ENCODE measurements around the gene RPS17.

Gene RPS17

DNA sequence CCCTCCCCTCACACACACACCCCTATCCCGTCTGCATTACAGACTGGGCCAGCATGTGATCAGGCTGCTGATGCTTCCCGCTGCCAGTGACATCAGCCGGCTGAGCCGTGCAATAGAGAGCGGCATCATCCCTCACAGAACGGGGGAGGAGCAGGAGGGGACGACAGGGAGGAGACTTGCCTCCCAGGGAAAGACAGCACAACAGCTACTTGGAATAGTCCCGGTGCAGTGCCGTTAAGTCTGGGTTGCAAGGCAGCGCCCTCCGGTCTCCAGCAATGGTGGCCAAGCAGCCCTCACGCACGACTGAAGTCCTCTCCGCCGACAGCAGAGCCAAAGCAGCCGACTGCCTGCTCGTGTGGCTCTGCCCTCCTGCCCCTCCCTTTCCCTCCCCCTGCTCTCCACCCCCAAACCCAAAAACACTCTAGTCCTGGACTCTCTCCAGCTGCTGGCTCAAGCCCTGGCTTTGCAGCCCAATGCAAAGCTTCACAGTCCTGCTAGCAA lies 31.5 kb upstream of the RPS17 start:
- H3K27ac ChIP-seq = peak overlapping the region; percentile 67
- TF ChIP-seq CTCF (conservative IDR thresholded peaks at IDR 0.05) = no peak

DNA sequence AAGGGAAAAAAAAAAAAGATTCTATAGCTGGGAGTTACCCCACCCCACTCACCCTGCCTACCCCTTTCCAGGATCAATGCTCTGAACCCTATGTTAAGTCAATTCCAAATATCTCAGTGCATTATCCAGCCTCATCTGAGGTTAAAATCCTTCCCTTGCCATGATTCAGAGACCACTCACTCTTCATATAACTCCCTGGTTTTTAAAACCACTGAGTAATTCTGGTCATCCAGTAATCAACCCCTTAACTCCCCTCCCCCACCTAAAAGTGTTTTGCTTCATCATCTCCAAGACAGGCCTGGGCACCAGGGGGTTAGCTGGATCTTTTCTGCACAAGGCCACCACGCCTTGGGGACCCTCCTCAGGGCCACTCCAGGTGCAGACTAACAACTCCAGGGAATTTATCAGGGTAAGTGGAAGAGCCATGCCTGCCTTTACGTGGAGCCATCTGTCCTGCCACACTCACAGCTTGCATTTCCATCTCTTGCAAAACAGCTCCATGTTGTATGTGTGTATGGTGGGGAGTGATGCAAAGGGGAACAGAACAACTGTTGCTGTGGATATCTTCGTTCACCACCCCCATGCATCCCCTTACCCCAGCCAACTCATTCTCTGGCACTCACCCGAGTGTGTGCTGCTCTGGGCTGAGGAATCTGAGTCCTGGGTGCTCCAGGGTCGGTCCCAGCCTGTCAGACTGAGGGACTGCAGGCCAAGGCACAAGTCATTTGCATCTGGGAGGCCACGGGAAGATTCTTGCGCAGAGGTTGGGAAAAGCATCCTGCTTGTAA lies 30.7 kb upstream of the RPS17 start:
- no peak for TF ChIP-seq CTCF (conservative IDR thresholded peaks at IDR 0.05)
- H3K27ac ChIP-seq = peak overlapping the region; percentile 67

DNA sequence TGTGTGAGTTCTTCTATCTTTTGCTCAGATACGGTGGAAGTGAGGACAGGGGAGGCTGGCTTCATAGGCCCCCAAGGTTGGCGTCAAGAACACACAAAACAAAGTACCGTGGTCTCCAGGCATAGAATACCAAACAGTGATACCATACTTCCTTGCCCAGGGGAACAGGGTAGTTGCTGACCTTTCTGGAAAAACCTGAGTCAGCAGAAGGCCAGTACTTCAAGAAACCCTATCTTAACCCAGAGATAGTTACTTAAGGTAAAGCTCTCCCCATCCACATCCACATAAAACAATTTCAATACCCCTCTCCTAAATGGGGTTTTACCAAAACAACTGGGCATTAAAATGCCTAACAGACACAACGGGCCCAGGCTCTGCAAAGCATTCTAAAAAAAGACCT lies 29.6 kb upstream of the RPS17 start:
- no peak for TF ChIP-seq CTCF (conservative IDR thresholded peaks at IDR 0.05)
- no peak overlapping the region for H3K27ac ChIP-seq

DNA sequence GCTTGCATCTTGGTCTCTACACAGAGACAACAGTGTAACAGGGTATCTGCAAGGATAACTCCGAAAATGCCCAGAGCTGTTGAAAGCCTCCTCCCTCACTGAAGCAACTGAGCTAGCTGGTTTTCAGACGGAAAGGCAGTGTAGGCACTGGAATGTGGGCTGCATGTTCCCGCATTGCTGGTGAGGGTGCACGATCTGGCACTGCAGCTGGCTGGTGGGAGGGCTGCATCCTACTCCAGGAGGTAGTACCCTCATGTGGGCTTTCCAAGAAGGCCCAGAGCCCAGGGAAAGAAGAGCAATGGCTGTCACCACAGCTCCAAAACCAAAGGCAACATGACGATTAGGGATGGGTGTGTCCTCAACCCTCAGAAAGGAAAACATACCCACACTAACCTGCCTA lies 28.7 kb upstream of the RPS17 start:
- no peak for TF ChIP-seq CTCF (conservative IDR thresholded peaks at IDR 0.05)
- no peak overlapping the region for H3K27ac ChIP-seq

DNA sequence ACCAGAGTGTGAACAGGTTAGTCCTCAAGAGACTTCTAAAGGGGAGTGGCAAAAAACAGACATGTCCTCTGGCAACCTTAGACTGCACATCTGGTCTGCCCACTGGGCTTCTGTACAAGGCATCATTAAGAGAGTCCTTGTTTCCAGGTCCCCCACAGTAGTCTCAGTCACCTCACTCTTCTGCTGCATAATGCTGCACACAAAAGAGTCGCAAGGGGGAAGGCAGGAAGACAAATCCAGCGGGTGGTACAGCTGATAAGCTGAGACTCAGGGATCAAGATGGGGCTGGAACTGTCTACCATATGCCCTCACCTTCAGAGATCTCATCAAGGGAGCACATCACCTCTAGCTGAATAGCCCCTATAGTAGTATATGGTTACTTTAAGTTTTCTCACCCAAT lies 27.4 kb upstream of the RPS17 start:
- no peak overlapping the region for H3K27ac ChIP-seq
- no peak for TF ChIP-seq CTCF (conservative IDR thresholded peaks at IDR 0.05)

DNA sequence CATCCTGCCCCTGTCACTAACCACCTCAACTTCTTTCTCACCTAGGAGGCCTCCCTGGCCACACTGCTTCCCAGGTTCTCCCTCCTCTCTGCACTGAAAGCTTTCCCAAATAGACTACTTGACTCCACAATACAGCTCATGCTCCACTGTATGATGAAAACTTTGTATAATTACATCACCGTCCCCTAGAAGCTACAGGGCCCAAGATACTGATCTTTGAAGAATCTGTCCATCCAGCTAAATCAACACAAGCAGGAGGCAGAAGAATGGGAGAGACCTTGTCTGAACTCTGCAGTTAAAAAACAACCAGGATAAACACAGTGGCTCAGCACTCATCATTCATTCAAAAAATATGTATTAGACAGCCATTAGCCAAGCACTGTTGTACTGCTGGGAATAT lies 26.4 kb upstream of the RPS17 start:
- H3K27ac ChIP-seq = no peak overlapping the region
- TF ChIP-seq CTCF (conservative IDR thresholded peaks at IDR 0.05) = no peak

GRCh38 chr15:82558502-82558901 lies 18.2 kb upstream of the RPS17 start:
- no peak overlapping the region for H3K27ac ChIP-seq
- TF ChIP-seq CTCF (conservative IDR thresholded peaks at IDR 0.05) = no peak

All from VCaP (cell line).